Gastroesophageal sphincter (tissue), 4 donors: ENCODE data around the gene CROCC2. TPM values are rescaled to one million over a fixed set of nuclear protein-coding genes. Genes with fewer than 3 reads are reported as not detected.

Experiments used
- ATAC-seq: fragments of 150-250 bp; one replicate; pipeline ENCODE4 v1.9.1; 2016; ENCODE audit warnings: mild to moderate bottlenecking, moderate library complexity
- H3K27ac ChIP-seq, 4 donors: fragments of 200-600 bp; sonication (generic) in 3 of 4; 1 replicate in 3 of 4; 2 replicates in 1 of 4; pipeline ENCODE4 v1.5.1; 2016 to 2019
- H3K27me3 ChIP-seq: fragments of 200-600 bp; sonication (generic); one replicate; pipeline ENCODE4 v1.5.1; 2019
- H3K36me3 ChIP-seq, 2 donors: fragments of 200-600 bp; sonication (generic); one replicate each; pipeline ENCODE4 v1.5.1; 2019; ENCODE audit warnings: control low read depth in 1 of 2
- H3K4me1 ChIP-seq, 3 donors: fragments of 200-600 bp; sonication (generic); 1 replicate in 2 of 3; 2 replicates in 1 of 3; pipeline ENCODE4 v1.5.1; 2016 to 2019; ENCODE audit warnings: control low read depth in 2 of 3
- H3K4me3 ChIP-seq, 2 donors: fragments of 200-600 bp; sonication (generic); one replicate each; pipeline ENCODE4 v1.5.1; 2019; ENCODE audit warnings: mild to moderate bottlenecking in 1 of 2, moderate library complexity in 1 of 2
- H3K9me3 ChIP-seq, 3 donors: fragments of 200-600 bp; sonication (generic); one replicate each; pipeline ENCODE4 v1.5.1; 2017 to 2019; ENCODE audit warnings: control low read depth in 2 of 3
- EP300 ChIP-seq: sonication (generic); formaldehyde crosslinking; IDR thresholded peaks from one replicate; pipeline ENCODE4 v1.6.1; 2017; ENCODE audit warnings: antibody characterized with exemption, mild to moderate bottlenecking
- POLR2A ChIP-seq, 2 donors: fragments of 450-650 bp; IDR thresholded peaks; one replicate each; pipeline ENCODE4 v1.6.1; 2017; ENCODE audit warnings: antibody characterized with exemption in 2 of 2, mild to moderate bottlenecking in 2 of 2, moderate library complexity in 1 of 2
- POLR2AphosphoS5 ChIP-seq: sonication (generic); formaldehyde crosslinking; IDR thresholded peaks from one replicate; pipeline ENCODE4 v1.6.1; 2017; ENCODE audit warnings: antibody characterized with exemption
- WGBS, 2 donors: methylation state at CpG; one replicate each; pipeline ENCODE4 v1.1.5; 2018; ENCODE audit warnings: low coverage in 1 of 2; 5-methylcytosine and 5-hydroxymethylcytosine counted together
- total RNA-seq, 4 donors: library from RNA; depleted of rRNA; stranded (reverse); fragments of >200 nt; gene quantifications; one replicate each; pipeline ENCODE4 v1.1.0, GENCODE V29; 2016
- TF ChIP-seq, protein P1 (sequence below), 4 experiments: fragments of 200-600 bp in 2 of 4; fragments of 450-650 bp in 2 of 4; sonication (generic) in 1 of 4; IDR thresholded peaks; one replicate each; pipeline ENCODE4 v1.5.1; 2017 to 2019; ENCODE audit warnings: antibody characterized with exemption in 4 of 4, mild to moderate bottlenecking in 2 of 4, moderate library complexity in 2 of 4

The CROCC2 gene
- total RNA-seq, 4 donors from 2014 or later = not detected

DNA sequence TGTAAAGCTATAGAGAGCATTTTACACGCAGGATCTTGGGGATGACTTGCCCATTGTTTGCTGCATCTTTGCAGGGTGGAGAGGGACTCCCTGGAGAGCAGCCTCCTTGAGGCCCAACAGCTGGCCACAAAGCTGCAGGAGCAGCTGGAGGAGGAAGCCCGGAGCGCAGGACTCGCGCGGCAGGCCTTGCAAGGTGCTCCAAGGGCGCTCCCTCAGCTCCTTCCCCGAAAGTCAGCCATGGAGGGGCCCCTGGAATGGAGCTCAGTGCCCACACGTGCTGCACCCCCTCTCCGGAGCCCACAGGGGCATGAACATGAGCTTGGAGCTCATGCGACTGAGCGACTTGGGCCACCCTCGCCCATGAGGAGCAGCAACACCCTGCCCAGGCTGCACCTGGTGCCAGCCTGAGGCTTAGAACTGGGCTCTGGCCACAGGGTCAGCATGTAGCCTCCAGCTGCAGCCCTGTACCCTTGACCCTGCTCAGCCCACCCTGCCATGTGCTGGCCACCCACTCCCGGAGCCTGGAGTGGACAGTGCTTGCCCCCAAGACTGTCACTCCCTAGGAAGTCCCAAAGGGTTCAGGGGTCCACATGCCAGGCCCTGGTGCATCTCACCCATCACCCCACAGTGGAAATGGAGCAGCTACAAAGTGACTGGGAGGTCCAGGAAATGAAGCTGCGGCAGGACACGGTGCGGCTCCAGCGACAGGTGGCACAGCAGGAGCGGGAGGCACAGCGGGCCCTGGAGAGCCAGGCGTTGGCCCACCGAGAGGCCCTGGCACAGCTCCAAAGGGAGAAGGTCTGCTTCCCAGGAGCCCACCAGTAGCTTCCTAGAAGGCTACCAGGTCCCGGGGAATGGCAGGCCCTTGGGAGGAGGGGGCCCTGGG is 43.0 kb downstream of the CROCC2 start:
- peaks cover 7% of the 10 kb centered on the region for H3K27me3 ChIP-seq
- ATAC-seq = no peak
- WGBS, 2 donors = 60 to 83% methylated on average over 1 to 10 of the region's 23 CpGs

DNA sequence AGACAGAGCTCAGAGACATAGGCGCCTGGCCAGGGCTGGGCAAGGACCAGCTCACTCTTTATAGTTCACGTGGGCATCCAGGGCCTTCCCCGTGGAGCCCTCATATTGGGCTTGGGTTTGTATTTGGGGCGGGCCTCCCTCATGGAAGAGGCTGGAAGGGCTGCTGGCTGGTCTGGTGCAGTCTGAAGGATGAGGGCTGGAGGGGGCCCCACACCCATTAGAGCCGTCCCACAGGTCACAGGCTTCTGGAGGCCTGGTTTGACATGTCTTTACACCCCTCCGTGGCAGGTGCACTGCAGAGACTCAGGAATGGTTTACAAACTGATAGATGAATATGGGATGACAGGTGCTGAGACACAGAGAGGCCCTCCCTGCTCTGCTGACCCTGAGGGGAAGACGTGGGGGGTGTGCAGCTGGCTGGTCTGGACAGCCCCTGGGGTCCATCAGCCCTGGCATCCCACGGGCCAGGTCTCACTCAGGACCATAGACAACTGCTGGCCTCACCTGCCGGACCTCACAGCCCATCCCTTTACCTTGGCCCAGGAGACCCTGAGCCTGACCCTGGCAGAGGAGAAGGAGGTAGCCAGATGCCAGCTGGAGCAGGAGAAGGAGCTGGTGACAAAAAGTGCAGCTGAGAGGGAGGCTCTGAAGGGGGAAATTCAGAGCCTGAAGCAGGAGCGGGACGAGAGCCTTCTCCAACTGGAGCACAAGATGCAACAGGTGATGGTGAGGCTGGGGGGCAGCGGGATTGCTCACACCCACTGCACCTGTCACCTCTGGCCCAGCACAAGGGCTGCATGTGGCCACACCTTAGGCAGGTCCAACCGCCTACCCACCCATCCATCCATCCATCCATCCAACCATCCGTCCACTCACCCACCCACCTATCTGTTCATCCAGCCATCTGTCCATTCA is 43.9 kb downstream of the CROCC2 start:
- no peaks in the 10 kb centered on the region for H3K9me3 ChIP-seq
- H3K27me3 ChIP-seq = peaks cover 12% of the 10 kb centered on the region
- H3K27ac ChIP-seq = no peak overlapping the region
- no peak overlapping the region for H3K4me3 ChIP-seq
- no peaks in the 10 kb centered on the region for H3K4me1 ChIP-seq
- ATAC-seq = no peak
- H3K36me3 ChIP-seq = no peaks in the 10 kb centered on the region
- WGBS, 2 donors = 81 to 100% methylated on average over 3 of the region's 14 CpGs
- TF ChIP-seq POLR2A (IDR thresholded peaks at IDR 0.05) = no peak
- no peak for TF ChIP-seq POLR2AphosphoS5
- TF ChIP-seq EP300 = no peak
- TF ChIP-seq, protein P1, sequence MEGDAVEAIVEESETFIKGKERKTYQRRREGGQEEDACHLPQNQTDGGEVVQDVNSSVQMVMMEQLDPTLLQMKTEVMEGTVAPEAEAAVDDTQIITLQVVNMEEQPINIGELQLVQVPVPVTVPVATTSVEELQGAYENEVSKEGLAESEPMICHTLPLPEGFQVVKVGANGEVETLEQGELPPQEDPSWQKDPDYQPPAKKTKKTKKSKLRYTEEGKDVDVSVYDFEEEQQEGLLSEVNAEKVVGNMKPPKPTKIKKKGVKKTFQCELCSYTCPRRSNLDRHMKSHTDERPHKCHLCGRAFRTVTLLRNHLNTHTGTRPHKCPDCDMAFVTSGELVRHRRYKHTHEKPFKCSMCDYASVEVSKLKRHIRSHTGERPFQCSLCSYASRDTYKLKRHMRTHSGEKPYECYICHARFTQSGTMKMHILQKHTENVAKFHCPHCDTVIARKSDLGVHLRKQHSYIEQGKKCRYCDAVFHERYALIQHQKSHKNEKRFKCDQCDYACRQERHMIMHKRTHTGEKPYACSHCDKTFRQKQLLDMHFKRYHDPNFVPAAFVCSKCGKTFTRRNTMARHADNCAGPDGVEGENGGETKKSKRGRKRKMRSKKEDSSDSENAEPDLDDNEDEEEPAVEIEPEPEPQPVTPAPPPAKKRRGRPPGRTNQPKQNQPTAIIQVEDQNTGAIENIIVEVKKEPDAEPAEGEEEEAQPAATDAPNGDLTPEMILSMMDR (IDR thresholded peaks at IDR 0.05) = no peak

More for the DNA sequence above, 43.0 kb downstream of the CROCC2 start:
- Histone ChIP-seq H3K36me3 (no peaks in the 10 kb centered on the region), H3K4me3 (no peak overlapping the region), H3K27ac (no peak overlapping the region), H3K9me3 (no peaks in the 10 kb centered on the region), H3K4me1 (no peaks in the 10 kb centered on the region)
- TF ChIP-seq EP300 (no peak), POLR2A (IDR thresholded peaks at IDR 0.05) (no peak)
- TF ChIP-seq, protein P1 (IDR thresholded peaks at IDR 0.05) = no peak

DNA sequence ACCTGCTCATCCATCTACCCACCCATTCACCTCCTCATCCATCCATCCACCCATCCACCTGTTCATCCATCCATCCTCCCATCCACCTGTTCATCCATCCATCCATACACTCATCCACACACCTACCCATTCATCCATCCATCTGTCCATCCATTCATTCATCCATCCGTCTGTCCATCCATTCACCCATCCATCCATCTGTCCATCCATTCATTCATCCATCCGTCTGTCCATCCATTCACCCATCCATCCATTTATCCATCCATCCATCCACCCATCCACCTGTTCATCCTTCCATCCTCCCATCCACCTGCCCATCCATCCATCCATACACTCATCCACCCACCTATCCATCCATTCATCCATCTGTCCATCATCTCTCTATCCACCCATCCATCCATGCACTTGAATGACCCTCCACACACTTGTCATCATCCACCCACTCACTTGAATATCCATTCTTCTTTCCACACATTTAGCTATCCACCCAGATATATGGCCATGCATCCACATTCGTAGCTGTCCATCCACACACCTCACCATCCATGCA is 45.0 kb downstream of the CROCC2 start:
- TF ChIP-seq EP300 (no peak), POLR2AphosphoS5 (no peak), POLR2A (IDR thresholded peaks at IDR 0.05) (no peak)
- TF ChIP-seq, protein P1 (IDR thresholded peaks at IDR 0.05) = no peak
- H3K36me3 ChIP-seq = no peaks in the 10 kb centered on the region
- peaks cover 21% of the 10 kb centered on the region for H3K27me3 ChIP-seq
- H3K9me3 ChIP-seq = no peaks in the 10 kb centered on the region
- H3K4me3 ChIP-seq = no peak overlapping the region
- 78 to 90% methylated on average over 3 of the region's 3 CpGs for WGBS, 2 donors
- H3K27ac ChIP-seq = no peak overlapping the region
- no peaks in the 10 kb centered on the region for H3K4me1 ChIP-seq
- no peak for ATAC-seq

DNA sequence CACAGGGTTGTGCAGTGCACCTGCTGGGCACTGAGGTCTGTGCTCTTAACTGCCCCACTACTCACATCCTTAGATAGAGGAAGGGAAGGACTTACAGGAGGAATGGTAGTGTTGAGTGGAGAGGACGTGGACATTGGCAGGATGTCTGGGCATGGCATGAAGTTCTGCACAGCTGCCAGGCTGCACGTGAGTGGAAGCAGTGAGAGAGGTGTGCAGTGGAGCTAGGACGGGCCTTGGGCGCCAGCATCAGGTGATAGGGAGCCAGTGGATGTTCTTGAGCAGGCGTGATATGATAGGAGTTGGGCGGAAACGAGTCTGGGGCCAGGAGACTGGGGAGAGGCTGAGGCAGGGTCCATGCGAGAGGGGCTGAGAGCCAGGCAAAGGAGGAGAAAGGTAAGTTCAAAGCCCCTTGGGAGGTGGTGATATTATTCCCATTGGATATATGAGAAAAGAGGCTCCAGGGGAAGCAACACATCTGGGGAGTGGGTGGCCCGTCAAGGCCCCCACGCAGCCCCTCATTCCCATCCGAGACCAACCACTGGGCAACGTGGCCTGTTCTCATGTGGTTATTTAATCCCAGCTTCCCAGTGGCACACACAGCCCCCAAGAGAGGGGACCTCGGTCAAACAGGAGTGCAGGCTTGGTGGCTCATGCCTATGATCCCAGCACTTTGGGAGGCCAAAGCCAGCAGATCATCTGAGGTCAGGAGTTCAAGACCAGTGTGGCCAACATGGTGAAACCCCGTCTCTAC is 46.5 kb downstream of the CROCC2 start:
- no peak overlapping the region for H3K27ac ChIP-seq
- ATAC-seq = no peak
- no peaks in the 10 kb centered on the region for H3K36me3 ChIP-seq
- no peaks in the 10 kb centered on the region for H3K4me1 ChIP-seq
- peaks cover 37% of the 10 kb centered on the region for H3K27me3 ChIP-seq
- no peak for TF ChIP-seq POLR2AphosphoS5
- TF ChIP-seq POLR2A (IDR thresholded peaks at IDR 0.05) = no peak
- no peak for TF ChIP-seq EP300
- TF ChIP-seq, protein P1 (IDR thresholded peaks at IDR 0.05) = no peak
- no peak overlapping the region for H3K4me3 ChIP-seq
- no peaks in the 10 kb centered on the region for H3K9me3 ChIP-seq
- 75 to 83% methylated on average over 9 to 11 of the region's 14 CpGs for WGBS, 2 donors
